ENCODE results near the gene SLC26A6.

SLC26A6 gene

GRCh38 chr3:48631516-48632448 lies 3.5 kb downstream of the SLC26A6 start:
- no peak for DNase-seq (ENCODE audit: low read depth)

GRCh38 chr3:48630833-48631232 lies 4.4 kb downstream of the SLC26A6 start:
- DNase-seq (ENCODE audit: low read depth) = no peak

GRCh38 chr3:48630407-48630806 lies 4.9 kb downstream of the SLC26A6 start:
- DNase-seq (ENCODE audit: low read depth) = no peak

GRCh38 chr3:48629894-48630293 lies 5.4 kb downstream of the SLC26A6 start:
- DNase-seq (ENCODE audit: low read depth) = no peak

GRCh38 chr3:48628277-48629017 lies 6.8 kb downstream of the SLC26A6 start:
- no peak for DNase-seq (ENCODE audit: low read depth)

GRCh38 chr3:48625600-48625999 lies 9.7 kb downstream of the SLC26A6 start:
- DNase-seq (ENCODE audit: low read depth) = no peak

- no peak for DNase-seq (ENCODE audit: low read depth)
These were observed 10.5 kb downstream of the SLC26A6 start for GRCh38 chr3:48624767-48625166.

- DNase-seq (ENCODE audit: low read depth) = no peak
These were observed 11.3 kb downstream of the SLC26A6 start for GRCh38 chr3:48623851-48624547.

- DNase-seq (ENCODE audit: low read depth) = no peak
These were observed 13.8 kb downstream of the SLC26A6 start, which contains the start of gene TMEM89 for GRCh38 chr3:48621461-48621869. Gene TMEM89 (minus strand): TSS chr3:48621769. CDS start chr3:48621756, 13 bp downstream.

- DNase-seq (ENCODE audit: low read depth) = no peak
These were observed 15.4 kb downstream of the SLC26A6 start for GRCh38 chr3:48619541-48620524.

- DNase-seq (ENCODE audit: low read depth) = no peak
These were observed 17.7 kb downstream of the SLC26A6 start for GRCh38 chr3:48617559-48617958.

- peak; percentile 33 for DNase-seq (ENCODE audit: low read depth)
These were observed 21.2 kb downstream of the SLC26A6 start for GRCh38 chr3:48614044-48614443.

GRCh38 chr3:48612309-48612708 lies 23.0 kb downstream of the SLC26A6 start:
- no peak for DNase-seq (ENCODE audit: low read depth)

GRCh38 chr3:48609088-48610005 lies 25.9 kb downstream of the SLC26A6 start, which contains the start of gene UQCRC1:
Gene UQCRC1 (minus strand): TSS chr3:48609646. CDS start chr3:48609620, 26 bp downstream.
- peak; percentile 82 for DNase-seq (ENCODE audit: low read depth)

- DNase-seq (ENCODE audit: low read depth) = no peak
These were observed 27.7 kb downstream of the SLC26A6 start for GRCh38 chr3:48607519-48607918.

- no peak for DNase-seq (ENCODE audit: low read depth)
These were observed 33.7 kb downstream of the SLC26A6 start for GRCh38 chr3:48601622-48601994.

GRCh38 chr3:48600711-48601621 lies 34.3 kb downstream of the SLC26A6 start:
- no peak for DNase-seq (ENCODE audit: low read depth)

GRCh38 chr3:48599509-48600285 lies 35.6 kb downstream of the SLC26A6 start:
- DNase-seq (ENCODE audit: low read depth) = no peak
